GM19468 (cell line): Measurements from ENCODE around the gene CD38.
A peak's percentile ranks its signal among the peaks of the same experiment; 100 is the strongest.
"Not testable (repeated sequence)": the region's sequence is repeated elsewhere in the genome, so short reads cannot be mapped to it uniquely, and the experiment has no call there.

ENCODE experiments used
- ATAC-seq: cut with Tn5 transposase; IDR thresholded peaks from one replicate; pipeline ENCODE4 v1.9.1; 2021; ENCODE audit warnings: mild to moderate bottlenecking, moderate library complexity, moderate number of reproducible peaks; ENCODE audit not compliant: unreplicated experiment; ENCODE audit errors: extremely low read depth

The CD38 gene

DNA sequence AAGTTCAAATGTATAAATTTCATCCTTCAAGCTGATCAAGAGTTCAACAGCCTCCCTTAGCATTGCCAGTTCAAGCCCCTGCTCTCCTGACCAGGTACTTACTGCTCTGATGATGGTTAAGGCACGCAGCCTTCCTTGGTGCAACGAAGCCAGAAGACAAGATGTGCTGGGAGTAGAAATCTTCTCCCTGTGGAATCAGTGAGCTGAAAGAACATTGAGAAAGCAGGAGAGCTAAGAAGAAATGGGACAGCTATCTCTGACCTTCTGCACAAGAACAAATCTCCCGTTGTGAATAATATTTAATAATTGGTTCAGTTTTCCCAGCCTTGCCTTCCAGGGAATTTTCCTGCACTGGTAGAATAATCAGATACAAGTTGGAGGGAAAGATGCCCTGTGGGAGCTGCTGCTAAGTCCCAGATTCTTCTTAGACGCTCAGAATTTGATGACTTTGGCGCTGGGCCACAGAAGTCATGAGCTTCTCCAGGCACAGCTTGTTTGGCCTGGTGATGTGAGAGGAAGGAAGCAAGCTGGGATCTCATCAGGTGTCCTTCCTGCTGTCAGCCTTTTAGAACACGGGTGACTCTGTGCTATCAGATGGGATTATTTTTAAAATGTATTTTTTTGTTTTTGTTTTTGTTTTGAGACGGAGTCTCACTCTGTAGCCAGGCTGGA, 77.8 kb downstream of the CD38 start:
- ATAC-seq, result no peak

DNA sequence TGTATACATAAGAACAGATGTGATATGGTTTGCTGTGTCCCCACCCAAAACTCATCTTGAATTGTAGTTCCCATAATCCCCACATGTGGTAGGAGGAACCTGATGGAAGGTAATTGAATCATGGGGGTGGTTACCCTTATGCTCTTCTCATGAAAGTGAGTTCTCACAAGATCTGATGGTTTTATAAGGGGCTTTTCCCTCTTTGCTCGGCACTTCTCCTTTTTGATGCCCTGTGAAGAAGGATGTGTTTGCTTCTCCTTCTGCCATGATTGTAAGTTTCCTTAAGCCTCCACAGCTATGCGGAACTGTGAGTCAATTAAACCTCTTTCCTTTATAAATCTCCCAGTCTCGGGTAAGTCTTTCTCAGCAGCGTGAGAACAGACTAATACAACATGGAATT, 83.1 kb downstream of the CD38 start:
- ATAC-seq, result not testable (repeated sequence)

DNA sequence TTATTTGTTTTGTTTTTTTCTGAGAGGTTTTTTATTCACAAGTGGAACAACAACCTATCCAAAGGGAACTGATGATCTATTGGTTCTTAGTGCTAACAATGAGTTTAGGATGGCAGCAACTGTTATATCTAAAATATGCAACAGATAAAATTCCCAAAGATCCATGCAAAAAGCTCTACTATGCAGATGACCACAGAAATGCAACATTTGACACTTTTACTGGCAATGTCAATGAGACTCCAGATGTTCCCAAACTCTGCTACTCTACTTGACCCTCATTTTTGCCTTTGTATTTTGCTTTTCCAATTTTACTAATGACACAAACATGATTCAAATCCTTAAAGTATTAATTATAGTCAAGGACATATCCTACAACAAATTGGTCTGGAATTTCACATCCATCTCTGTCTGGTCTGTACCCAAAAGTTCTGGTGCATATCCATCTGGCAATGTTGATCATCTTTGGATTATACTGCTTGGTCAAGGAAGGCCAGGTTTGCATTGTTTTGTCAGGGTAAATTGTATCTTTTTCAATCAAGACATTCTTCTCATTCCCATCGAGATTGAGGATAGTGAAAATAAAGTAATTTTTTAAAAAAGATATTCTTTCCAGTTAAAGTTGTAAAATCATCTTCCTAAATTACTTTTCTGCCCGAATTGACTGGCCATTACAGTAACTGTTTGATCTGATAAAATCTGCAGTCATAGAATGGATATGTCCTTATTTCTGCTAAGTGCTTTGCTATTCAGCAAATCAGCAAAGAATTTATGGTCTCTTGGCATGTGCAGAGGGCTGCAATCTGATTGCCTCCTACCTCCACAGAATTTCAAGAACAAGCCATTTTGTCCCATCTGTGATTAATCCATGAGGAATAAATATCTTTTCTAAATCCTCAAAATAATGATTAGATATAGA, 86.8 kb downstream of the CD38 start:
- no peak for ATAC-seq

DNA sequence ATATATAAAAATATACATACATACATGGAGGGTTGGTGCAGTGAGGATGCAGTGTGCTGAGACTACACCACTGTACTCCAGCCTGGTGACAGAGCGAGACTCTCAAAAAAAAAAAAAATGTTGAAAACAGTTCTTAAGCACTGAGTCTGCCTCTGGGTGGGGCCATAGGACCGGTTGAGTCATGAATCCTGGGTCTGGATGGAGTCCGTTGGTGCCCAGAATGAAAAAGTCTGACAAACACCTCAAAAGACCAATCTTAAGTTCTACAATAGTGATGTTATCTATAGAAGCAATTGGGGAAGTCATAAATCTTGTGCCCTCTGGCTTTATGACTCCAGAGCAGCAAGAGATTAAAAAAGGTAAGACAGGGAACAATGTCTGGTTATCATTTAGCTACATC, 90.0 kb downstream of the CD38 start:
- ATAC-seq, result no peak

DNA sequence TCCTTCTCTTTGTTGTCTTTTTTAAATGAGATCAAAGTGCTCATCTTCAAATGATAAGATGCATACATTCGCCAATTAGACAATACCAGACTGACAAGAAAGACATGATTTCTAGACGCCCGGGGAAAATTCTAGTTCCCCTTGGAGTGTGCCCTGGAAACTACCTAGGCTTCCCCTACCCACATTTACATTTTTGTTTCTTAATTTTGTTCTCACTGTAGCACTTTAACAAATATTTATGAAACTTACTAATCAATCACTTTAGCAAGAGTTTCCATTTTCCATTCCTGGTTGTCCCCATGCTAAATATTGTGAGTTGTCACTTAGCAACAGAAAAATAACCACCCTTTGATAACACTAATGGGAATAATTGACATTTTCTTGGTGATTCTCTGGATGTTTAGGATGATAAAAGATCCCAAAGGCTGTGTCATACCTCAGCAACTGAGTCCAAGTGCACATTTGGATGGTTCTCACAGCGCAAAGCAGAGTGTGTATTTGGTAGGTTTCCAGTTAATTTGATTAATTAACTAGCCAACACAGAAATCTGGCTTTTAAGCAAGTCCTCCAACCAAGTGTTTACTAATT, 90.8 kb downstream of the CD38 start:
- no peak for ATAC-seq

DNA sequence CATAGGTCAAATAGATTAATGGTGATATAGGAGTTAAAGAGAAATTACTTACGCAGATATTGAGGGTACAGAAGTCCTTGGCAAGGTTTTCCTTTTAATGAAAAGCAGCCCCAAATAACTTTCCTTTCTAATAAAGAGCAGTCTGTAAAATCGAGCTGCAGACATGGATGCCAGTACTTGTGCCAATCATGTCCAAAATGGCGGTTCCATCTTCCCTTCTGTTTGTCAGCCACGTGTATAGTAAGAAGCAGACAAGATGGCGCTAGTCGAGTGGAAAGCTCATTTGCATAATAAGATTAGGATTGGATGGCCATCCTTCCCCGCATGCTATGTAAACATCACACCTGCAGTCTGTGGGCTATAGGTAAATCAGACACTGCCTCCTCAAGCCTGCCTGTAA, 92.0 kb downstream of the CD38 start:
- ATAC-seq, result no peak

DNA sequence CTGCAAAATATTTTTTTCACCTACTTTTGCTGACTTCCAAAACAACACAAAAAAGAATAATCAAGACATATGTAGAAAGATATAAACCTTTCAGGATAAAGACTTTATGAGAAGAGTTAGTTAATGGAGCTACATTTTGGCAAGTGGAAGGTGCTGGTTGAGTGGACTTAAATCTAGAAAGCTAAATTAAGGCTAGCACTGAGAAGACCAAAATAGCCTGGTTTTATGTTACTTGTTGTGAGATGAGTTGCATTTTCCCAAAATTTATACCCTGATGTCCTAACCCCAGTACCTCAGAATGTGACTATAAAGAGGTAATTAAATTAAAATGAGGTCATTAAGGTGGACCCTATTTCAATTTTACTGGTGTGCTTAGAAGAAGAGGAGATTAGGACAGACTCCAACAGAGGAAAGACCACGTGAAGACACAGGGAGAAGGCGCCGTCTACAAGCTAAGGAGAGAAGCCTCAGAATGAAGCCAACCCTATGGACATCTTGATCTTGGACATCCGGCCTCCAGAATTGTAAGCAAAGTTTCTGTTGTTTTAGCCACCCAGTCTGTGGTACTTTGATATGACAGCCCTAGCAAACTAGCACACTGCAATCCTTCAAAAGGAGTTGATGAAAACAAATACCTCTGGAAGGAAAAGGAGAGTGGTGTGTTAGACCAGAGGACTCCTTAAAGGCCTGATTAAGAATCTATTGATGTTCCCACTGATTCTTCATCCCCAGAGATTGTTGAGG, 93.0 kb downstream of the CD38 start:
- no peak for ATAC-seq

DNA sequence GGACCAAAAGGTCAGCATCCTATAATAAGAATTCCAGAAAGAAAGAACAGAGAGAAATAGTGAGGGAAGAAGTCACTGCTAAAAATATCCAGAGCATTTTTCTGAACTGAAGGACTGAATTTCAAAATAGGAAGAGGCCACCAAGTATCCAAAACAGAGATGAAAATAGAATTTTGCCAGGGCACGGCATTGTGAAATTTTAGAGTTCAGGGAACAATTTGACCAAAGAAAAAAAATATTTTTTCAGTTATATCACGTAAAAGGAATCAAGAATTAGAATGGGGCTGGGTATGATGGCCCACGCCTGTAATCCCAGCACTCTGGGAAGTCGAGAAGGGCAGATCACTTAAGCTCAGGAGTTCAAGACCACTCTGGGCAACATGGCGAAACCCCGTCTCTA, 95.0 kb downstream of the CD38 start:
- no peak for ATAC-seq

DNA sequence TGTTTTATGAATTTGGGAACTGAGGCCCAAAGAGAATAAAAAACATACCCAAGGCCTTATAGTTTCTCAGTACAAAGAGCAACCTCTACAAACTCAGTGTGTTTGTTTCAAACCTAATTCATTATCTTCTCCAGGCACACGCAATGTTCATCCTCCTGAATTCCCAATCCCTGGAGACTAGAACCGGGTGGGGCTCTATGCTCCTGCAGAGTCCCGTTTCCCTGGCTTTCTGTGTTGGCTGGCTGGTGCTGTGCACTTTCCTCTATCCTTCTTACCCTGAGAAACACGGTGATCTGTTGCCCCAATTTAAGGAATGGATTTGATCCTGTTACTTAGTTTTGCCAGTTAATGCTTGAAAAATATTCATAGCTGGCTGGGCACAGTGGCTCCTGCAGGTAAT, 96.5 kb downstream of the CD38 start:
- ATAC-seq, result no peak

DNA sequence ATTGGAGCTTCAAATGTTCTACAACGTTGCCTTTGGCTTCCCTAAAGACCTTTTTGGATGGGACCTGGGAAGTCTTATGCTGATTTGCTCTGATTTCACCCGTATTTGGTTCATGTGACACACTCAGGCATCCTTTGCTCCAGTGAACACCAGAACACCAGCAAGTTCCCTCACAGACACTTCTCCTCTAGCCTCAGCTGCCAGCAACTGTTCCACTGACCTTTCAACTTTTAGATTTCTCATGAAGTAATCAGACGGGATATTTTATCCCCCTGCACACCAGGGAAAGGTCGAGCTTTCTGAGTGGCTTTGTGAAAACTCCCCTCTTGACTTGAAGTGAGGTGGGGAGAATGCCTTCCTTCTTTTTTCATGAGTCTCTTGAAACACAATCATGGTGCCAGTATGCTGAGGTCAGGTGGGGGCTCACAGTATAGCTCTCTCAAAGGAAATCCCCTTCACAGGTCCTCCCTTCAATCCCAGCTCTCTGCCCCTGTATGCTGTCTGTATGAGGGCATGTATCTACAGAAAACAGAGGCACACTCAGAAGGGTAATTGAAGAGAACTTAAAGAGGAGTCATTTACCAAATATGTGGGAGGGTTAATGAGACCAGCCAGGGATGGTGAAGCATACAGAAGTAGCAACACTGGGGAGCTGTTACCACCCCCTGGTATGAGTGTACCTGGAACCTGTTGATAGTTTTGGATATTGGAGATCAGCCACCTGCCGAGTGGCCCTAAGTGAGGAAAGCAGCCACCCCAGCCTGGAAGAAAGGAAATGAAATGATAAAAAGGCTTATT, 97.7 kb downstream of the CD38 start:
- no peak for ATAC-seq

DNA sequence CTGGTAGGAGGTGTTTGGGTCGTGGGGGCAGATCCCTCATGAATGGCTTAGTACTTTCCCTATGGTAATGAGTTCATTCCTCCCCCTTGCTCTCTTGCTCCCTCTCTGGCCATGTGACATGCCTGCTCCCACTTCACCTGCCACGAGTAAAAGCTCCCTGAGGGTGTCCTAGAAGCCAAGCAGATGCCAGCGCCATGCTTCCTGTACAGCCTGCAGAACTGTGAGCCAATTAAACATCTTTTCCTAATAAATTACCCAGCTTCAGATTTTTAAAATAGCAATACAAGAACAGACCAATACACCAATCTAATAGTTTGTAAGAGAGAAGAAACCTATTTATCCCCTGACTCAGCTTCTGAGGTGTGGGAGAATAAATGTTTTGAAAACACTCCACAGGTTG, 99.9 kb downstream of the CD38 start:
- ATAC-seq, result no peak

DNA sequence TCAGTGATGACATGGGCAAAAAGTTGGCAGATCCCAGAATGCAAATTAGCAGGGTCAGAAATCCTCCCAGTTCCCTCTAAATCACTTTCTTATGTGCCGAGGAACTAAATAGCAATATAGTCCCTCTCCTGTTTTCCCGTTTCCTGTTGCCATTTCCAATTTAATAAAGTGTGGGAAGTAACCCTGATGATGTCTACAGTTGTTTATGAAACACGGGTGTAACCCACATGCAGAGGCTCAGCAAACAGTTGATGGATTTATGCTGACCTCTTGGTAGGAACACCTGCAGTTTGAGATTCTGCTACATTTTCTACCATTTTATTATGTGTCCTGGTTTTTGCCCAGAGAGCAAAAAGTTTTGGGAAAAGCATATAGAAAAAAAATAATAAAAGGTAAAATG, 103.7 kb downstream of the CD38 start:
- ATAC-seq, result no peak

DNA sequence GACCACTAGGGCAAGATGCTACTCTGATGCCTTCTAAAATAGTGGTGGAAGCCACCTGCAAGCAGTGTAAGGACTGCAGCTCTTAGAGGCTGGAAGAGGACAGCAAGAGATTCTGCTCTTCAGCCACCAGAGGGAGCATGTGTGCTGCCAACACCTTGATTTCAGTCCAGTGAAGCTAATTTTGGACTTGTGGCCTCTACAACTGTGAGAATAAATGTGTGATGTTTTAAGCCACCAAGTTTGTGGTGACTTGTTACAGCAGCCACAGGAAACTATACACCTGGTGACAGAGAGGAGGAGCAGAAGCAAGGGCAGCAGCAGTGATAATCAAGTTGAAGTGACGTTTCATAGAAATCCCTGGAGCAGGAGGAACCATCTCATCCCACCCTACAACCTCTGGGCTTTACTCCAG, 104.6 kb downstream of the CD38 start:
- ATAC-seq, result peak; percentile 74

DNA sequence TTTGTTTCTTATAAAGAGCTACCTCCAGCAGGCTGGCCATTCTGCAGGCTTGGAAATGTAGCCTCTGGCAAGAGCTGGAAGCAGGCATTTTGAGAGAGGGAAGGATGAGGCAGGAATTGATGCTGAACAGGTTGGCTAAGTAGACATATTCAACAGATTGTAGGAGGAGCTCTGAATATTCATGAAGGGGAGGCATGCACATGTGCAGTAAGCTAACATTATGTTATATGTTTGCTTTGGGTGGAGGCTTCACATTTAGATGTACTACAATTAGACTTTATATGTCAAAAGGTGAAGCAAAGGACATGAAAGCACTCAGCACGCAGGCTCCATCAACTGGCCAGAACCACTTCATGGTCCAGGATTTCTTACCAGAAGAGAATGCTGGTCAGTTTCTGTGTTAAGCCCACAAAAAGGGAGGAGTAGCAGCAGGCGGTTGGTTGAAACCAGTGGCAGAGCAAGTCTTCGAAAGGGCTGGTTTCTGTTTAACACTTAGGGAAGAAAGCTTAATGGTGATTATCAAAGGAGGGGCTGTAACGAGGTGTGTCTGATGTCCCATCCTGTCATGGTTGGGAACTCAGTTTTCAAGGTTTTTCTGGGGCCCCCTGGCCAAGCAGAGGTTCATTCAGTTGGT, 105.6 kb downstream of the CD38 start:
- no peak for ATAC-seq

DNA sequence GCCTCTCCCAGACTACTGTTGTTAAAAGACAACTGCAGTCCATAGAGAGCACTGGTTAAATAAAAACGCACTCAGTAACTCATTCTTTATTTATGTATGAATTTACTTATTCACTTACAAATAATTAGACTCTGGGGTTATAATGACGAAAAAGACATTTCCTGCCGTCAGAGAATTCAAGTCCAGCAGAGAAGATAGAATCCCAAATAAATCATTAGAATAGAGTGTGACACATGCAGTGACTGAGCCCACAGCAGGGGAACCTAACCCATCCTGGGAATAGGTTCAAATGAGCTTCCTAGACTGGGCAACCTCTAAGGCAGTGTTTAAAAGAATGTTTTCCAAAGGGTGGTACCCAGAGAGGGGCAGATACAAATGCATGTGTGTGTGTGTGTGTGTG, 106.5 kb downstream of the CD38 start:
- no peak for ATAC-seq

DNA sequence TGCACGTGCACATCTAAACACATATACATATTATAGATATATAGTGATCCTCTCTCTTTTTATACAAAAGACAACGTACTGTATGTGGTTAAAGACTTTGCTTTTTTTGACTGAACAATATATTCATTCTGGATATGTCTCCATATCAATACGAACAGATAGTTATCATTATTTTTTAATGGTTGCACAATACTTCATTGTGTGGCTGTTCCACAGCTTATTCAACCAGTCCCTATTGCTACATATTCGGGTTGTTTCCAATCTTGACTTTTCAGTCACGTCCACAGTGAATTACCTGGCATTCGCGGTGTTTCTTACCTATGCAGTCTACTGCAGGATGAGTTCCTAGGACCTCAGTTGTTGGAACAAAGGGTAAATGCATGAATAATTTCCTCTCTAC, 107.3 kb downstream of the CD38 start:
- no peak for ATAC-seq

DNA sequence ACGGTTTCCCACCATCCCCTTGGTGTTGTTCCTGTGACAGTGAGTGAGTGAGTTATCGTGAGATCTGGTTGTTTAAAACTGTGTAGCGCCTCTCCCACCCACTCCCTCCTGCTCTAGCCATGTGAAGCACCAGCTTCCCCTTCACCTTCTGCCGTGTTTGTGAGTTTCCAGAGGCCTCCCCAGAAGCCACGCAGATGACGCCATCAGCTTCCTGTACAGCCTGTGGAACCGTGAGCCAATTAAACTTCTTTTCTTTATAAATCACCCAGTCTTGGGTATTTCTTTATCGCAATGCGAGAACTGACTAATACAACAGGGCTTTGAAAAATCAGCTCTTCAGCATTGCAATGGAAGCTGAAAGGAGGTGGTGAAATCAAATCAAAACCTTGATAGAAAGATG, 110.4 kb downstream of the CD38 start:
- ATAC-seq, result no peak

DNA sequence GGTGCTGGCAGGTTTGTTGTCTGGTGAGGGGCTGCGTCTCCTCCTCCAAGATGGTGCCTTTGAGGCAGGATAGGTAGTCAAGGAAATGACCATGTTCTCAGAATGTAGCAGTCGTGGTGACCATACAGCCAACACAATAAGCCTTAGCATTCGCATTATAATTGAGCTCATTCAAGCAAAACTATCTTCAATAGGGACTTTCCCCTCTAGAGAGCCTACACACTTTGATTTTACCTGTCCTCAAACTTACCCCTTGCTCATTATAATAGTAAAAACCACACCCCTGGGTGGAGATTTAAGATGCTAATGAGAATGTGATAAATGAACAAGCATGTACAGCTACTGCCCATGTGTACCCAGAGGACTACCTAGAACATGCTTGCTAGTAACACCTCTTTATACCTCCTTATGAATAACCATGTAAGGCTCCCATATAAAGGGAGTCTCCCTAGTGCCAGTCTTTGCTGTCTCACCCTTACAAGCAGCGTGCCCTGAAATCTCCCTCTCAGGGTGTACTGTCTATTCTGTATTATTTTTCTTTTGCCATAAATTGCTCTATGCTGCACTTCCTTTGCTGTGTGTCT, 112.2 kb downstream of the CD38 start:
- no peak for ATAC-seq

DNA sequence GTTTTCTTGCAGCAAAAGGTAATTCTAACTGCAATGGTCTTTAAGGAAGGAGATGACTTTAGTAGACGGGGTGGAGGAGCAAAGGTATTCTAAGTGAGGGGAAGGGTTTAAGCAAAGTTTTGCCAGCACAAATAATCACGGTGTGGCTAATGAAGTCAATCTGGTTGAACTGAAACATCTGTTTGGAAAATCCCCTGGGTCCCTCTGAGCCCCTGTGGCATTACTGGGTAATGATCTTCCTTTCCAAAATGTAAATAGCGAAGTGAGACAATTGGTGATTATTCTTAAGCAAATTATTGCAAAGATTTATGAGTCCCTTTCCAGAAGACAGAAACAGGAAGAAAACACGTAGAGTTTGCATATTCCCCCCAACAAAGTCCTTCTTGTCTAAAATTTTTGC, 113.2 kb downstream of the CD38 start:
- ATAC-seq, result peak; percentile 31
